Hypothalamus (tissue), 51 donors: ENCODE data around the gene SEC24A.
"Not testable (repeated sequence)": the region's sequence is repeated elsewhere in the genome, so short reads cannot be mapped to it uniquely, and the experiment has no call there.

Experiments used
- DNase-seq, 51 donors: peaks; one replicate each; lab custom pipeline; 2025; lab: John Stamatoyannopoulos, UW

SEC24A gene

GRCh38 chr5:134649163-134649835 lies 714 bp downstream of the SEC24A start:
- peak in 7 of 51 donors; percentile 5 to 58 (median 31) for DNase-seq

DNA sequence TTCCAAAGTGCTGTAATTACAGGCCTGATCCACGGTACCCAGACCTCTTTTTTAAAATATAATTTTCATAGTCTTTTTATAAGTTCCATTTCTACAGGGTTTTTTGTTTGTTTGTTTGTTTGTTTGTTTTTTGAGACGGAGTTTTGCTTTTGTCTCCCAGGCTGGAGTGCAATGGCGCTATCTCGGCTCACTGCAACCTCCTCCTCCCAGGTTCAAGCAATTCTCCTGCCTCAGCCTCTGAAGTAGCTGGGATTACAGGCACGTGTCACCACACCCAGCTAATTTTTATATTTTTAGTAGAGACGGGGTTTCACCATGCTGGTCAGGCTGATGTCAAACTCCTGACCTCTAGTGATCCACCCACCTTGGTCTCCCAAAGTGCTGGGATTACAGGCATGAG lies 2.1 kb downstream of the SEC24A start:
- not testable (repeated sequence) for DNase-seq

DNA sequence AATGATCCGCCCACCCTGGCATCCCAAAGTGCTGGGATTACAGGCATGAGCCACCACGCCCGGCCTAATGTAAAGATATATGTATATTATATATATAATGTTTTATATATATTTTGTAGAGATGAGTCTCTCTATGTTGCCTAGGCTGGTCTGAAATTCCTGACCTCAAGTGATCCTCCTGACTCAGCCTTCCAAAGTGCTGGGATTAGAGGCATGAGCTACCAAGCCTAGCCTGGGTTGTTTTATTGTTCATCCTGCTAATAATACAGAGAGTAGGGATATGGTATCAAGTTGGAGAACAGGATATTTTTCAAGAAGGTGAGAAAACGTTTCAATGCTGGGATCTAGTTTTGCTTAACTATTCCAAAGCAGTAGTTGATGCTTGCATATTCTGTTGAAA lies 2.9 kb downstream of the SEC24A start:
- no peak for DNase-seq

- no peak for DNase-seq
Measured at GRCh38 chr5:134656690-134657089, 8.1 kb downstream of the SEC24A start.

DNA sequence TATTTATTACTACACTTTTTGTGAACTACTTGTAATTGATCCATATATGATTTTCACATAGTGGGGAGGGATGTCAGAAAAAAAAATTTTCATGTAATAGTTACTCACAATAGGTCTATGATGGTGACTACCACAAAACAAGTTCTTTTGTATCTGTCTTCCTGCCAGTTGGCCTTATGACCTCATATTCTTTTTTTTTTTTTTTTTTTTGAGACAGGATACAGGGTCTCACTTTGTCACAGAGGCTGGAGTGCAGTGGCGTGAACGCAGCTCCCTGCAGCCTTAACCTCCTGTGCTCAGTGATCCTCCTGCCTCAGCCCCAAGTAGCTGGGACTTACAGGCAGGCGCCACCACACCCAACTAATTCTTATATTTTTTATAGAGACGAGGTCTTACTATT lies 10.9 kb downstream of the SEC24A start:
- DNase-seq: no peak

DNA sequence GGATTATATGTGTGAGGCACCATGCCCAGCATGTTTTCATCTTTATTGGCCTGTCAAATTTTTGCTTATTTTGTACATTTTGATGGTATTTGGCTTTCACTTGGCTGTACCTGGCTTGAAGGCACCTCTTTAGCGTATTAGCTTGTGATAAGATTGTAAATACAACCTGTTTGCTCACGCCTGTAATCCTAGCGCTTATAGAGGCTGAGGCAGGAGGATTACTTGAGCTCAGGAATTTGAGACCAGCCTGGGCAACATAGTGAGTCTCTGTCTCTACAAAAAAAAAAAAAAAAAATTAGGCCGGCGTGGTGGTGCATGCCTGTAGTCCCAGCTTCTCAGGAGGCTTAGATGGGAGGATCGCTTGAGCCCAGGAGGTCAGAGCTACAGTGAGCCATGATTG lies 11.3 kb downstream of the SEC24A start:
- no peak for DNase-seq

- DNase-seq: no peak
Measured at GRCh38 chr5:134662971-134663370, 14.4 kb downstream of the SEC24A start.

DNA sequence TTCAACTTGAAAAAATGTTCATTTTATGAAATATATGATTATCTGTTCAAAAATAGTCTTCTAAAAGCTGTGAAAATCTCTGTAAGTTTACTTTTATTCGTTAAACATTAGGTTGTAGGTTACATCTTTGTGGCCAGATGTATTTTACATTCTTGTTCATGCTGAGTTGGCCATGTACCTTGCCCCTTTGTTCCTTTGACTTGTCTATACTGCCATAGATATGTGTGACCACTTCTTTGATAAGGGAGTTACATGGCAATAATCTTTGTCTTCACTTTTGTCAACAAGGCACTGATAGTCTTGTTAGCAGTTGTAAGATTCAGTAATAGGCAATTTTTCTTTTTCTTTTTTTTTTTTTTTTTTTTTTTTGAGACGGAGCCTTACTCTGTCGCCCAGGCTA lies 15.9 kb downstream of the SEC24A start:
- no peak for DNase-seq

DNA sequence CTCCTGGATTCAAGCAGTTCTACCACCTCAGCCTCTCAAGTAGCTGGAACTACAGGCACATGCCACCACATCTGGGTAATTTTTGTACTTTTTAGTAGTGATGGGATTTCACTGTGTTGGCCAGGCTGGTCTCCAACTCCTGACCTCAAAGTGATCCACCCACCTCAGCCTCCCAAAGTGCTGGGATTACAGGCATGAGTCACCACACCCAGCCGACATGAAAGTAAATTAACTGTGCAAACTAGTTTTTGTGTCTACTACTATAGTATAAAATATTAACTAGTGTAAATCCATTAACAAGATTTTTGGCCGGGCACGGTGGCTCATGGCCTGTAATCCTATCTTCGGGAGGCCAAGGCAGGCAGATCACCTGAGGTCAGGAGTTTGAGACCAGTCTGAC lies 25.0 kb downstream of the SEC24A start:
- DNase-seq: not testable (repeated sequence)

GRCh38 chr5:134677357-134677756 lies 28.8 kb downstream of the SEC24A start:
- not testable (repeated sequence) for DNase-seq

GRCh38 chr5:134690144-134690543 lies 41.6 kb downstream of the SEC24A start:
- not testable (repeated sequence) for DNase-seq

DNA sequence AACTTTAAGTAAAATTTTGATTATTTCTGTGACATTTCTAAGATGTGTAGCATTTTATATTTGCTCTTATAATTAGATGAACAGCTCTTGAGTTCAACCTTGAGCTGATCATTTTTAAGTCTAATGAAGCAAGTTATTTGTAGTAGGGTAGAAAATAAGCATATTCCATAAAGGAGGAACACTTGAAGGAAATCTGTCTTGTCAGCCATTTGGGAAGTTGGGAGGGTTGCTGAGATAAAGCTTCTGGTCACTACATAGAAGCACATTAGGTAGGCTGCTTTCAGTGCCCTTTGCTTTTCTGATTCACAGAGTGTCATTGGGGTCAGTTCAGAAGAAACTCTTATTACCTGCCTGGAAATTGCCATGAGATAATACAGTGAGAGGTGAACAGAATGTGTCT lies 44.1 kb downstream of the SEC24A start:
- no peak for DNase-seq

DNA sequence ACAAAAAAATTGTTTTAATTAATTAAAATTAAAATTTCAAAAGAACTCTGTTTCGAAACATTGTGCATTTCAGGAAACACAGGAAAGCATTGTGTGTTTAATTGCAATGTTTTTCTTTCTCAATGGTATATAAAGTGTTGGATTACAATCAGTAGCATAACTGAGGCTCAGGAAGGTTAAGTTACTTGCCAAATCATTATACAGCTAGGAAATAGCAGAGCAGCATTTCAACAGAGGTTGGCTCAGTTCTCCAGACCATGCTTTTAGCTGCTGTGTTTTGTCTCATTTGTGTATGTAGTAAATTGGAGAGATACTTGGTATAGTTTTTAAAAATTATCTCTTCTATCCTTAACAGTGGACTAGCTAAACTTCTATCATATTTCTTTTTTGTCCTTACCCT lies 59.7 kb downstream of the SEC24A start:
- no peak for DNase-seq

DNA sequence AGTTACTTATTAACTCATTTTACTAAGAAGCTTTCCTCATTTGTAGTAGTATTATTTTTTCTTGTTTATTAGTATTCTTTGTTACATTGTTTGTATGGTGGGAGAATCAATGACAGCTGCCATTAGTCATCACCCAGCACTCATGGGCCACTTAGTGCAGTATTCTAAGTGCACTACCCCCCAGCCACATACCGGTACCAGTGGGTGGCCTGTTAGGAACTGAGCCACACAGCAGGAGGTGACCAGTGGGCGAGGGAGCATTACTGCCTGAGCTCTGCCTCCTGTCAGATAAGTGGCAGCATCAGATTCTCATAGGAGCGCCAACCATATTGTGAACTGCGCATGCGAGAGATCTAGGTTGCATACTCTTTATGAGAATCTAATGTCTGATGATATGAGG lies 65.5 kb downstream of the SEC24A start:
- no peak for DNase-seq

GRCh38 chr5:134714541-134714940 lies 66.0 kb downstream of the SEC24A start:
- DNase-seq: no peak

- peak in 1 of 51 donors; percentile 16 for DNase-seq
Measured at GRCh38 chr5:134715466-134715865, 66.9 kb downstream of the SEC24A start.

DNA sequence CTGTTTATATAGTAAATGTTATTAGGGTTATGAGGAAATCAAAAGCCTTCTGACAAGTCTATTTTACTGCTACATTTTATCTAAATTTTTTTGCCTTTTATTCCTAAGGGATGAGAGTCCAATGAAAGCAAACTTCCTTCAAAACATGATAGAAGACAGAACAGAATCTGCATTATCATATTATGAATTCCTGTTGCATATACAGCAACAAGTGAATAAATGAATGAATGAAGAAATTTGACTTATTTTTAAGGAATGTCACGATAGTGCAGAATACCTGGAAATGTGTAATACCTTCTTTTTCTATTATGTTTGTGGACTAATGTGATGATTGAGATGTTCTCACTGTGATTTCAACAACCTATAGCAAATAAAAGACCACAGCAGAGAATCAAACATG lies 76.3 kb downstream of the SEC24A start:
- no peak for DNase-seq

DNA sequence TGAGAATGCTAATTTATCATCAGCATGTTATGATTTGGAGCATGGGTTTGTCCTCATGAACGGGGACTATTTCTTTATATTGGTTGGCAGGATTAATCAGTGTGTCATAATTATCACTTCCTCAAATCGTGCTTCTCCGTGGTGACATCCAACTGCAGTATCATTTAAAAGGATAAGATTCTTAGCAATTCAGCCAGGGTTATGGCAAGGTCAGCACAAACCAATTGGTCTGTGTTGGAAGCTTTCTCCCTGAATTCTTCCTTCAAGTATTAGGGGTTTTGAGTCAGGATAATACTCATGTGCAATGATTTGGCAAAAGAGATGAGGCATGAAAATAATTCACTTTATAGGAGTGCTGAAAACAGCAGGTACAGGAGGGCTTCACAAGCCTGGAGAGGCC lies 84.2 kb downstream of the SEC24A start:
- DNase-seq: no peak

GRCh38 chr5:134735243-134735642 lies 86.7 kb downstream of the SEC24A start:
- DNase-seq: no peak

DNA sequence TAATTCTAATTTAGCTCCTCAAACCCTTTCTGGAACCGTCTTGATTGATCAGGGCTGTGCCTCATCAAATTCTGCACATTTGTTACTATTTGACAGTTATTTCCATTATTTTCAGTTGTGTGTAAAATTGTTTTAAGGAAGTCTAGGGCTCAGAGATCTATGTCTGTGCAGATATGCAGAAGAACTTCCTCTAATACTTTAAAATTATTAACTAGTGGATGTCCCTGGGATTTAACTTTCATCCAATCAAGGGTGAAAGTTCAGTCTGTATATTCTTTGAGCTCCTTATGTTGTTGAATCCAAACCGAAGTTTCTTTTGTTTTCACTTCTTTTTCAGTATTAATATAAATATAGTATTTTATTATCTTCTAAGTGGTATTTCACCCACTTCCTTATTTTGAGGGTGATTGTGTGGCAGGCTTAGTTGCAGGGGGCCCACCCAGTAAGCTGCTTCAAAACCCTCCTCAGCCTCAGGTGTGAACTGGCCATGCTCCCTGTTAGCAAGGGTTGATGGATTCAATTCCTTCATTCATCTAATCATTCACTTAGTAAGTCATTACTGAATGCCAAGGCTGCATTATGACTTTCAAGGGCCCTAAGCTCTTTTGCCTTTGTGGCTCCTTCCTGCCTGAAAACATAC lies 87.7 kb downstream of the SEC24A start:
- no peak for DNase-seq

DNA sequence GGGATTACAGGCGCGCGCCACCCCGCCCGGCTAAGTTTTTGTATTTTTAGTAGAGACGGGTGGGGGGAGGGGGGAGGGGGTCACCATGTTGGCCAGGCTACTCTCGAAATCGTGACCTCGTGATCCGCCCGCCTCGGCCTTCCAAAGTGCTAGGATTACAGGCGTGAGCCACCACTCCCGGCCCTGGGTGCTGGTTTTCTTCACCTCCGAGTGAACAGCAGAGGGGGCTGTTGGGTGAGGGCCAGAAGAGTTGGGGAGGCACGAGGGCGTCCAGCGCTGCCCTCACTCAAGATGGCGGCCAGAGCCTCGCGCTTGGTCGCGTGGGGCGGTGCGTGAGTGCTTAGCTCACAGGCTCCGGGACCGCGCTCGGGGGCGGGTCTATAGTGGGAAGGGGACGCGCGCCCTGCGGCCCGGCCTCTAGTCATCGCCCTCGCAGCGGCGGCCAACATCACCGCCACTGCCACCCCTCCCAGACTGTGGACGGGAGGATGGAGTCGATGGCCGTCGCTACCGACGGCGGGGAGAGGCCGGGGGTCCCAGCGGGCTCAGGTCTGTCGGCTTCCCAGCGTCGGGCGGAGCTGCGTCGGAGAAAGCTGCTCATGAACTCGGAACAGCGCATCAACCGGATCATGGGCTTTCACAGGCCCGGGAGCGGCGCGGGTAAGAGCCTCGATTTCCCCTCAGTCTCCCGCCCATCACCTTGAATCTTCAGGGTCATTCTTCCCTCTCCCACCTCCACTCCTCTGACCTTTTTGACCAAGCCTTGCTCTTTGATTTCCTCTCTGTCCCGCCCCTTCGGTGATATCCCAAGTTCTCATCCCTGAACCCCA lies 89.8 kb downstream of the SEC24A start, which contains the start of gene CAMLG:
CAMLG (plus strand) TSS at position 416 of the 830 bp plus-strand sequence; CDS start at position 489, 73 bp downstream.
- DNase-seq: peak; percentile 56 to 98 (median 94)
